ENCODE data around the gene KRTAP4-4.
"Not testable (repeated sequence)": the region's sequence is repeated elsewhere in the genome, so short reads cannot be mapped to it uniquely, and the experiment has no call there.

KRTAP4-4 gene

GRCh38 chr17:41163828-41164227 lies 3.3 kb upstream of the KRTAP4-4 start:
- H3K27me3 Mint-ChIP-seq, result no peaks in the 10 kb centered on the region
- no peaks in the 10 kb centered on the region for H3K4me1 Mint-ChIP-seq
- H3K27ac Mint-ChIP-seq, result no peak overlapping the region
- no peaks in the 10 kb centered on the region for H3K36me3 Mint-ChIP-seq
- H3K9me3 Mint-ChIP-seq, result no peaks in the 10 kb centered on the region
- H3K4me3 Mint-ChIP-seq, result no peak overlapping the region

GRCh38 chr17:41160190-41160589 lies 358 bp downstream of the KRTAP4-4 start:
- not testable (repeated sequence) for H3K36me3 Mint-ChIP-seq, H3K27ac Mint-ChIP-seq, H3K27me3 Mint-ChIP-seq

GRCh38 chr17:41153856-41154255 lies 6.7 kb downstream of the KRTAP4-4 start:
- no peaks in the 10 kb centered on the region for H3K9me3 Mint-ChIP-seq
- H3K27me3 Mint-ChIP-seq, result peaks cover 2% of the 10 kb centered on the region
- H3K4me1 Mint-ChIP-seq, result no peaks in the 10 kb centered on the region
- H3K36me3 Mint-ChIP-seq, result no peaks in the 10 kb centered on the region
- H3K4me3 Mint-ChIP-seq, result no peak overlapping the region
- no peak overlapping the region for H3K27ac Mint-ChIP-seq

More at GRCh38 chr17:41160190-41160589, 358 bp downstream of the KRTAP4-4 start:
- not testable (repeated sequence) for H3K9me3 Mint-ChIP-seq, H3K4me3 Mint-ChIP-seq, H3K4me1 Mint-ChIP-seq

- Mint-ChIP-seq H3K27ac (no peak overlapping the region), H3K9me3 (no peaks in the 10 kb centered on the region), H3K4me1 (no peaks in the 10 kb centered on the region), H3K27me3 (no peaks in the 10 kb centered on the region), H3K36me3 (no peaks in the 10 kb centered on the region), H3K4me3 (no peak overlapping the region)
Measured at GRCh38 chr17:41151525-41151924, 9.0 kb downstream of the KRTAP4-4 start.

GRCh38 chr17:41150026-41150425 lies 10.5 kb downstream of the KRTAP4-4 start:
- Mint-ChIP-seq H3K27ac (no peak overlapping the region), H3K9me3 (no peaks in the 10 kb centered on the region), H3K4me3 (no peak overlapping the region), H3K4me1 (no peaks in the 10 kb centered on the region), H3K27me3 (no peaks in the 10 kb centered on the region), H3K36me3 (peaks cover 1% of the 10 kb centered on the region)

GRCh38 chr17:41149652-41149985 lies 10.9 kb downstream of the KRTAP4-4 start, which contains the start of gene KRTAP4-5:
Gene KRTAP4-5 (minus strand): TSS chr17:41149825. CDS start chr17:41149767, 58 bp downstream.
- Mint-ChIP-seq H3K27me3 (no peaks in the 10 kb centered on the region), H3K4me3 (no peak within 1 kb of the TSS), H3K9me3 (no peaks in the 10 kb centered on the region), H3K4me1 (no peaks in the 10 kb centered on the region), H3K27ac (no peak within 1 kb of the TSS), H3K36me3 (peaks cover 2% of the 10 kb centered on the region)

- not testable (repeated sequence) for H3K9me3 Mint-ChIP-seq
Measured at GRCh38 chr17:41148971-41149651, 11.4 kb downstream of the KRTAP4-4 start.

GRCh38 chr17:41147531-41148204 lies 12.9 kb downstream of the KRTAP4-4 start:
- Mint-ChIP-seq H3K4me3 (no peak overlapping the region), H3K4me1 (no peaks in the 10 kb centered on the region), H3K9me3 (peaks cover 11% of the 10 kb centered on the region), H3K27ac (peak overlapping the region; percentile 5), H3K27me3 (no peaks in the 10 kb centered on the region), H3K36me3 (peaks cover 9% of the 10 kb centered on the region)

More at GRCh38 chr17:41148971-41149651, 11.4 kb downstream of the KRTAP4-4 start:
- not testable (repeated sequence) for H3K36me3 Mint-ChIP-seq, H3K27ac Mint-ChIP-seq, H3K4me1 Mint-ChIP-seq, H3K4me3 Mint-ChIP-seq, H3K27me3 Mint-ChIP-seq

GRCh38 chr17:41145261-41145660 lies 15.3 kb downstream of the KRTAP4-4 start:
- peaks cover 15% of the 10 kb centered on the region for H3K9me3 Mint-ChIP-seq
- no peaks in the 10 kb centered on the region for H3K27me3 Mint-ChIP-seq
- no peak overlapping the region for H3K4me3 Mint-ChIP-seq
- H3K27ac Mint-ChIP-seq, result no peak overlapping the region
- H3K36me3 Mint-ChIP-seq, result peaks cover 10% of the 10 kb centered on the region
- no peaks in the 10 kb centered on the region for H3K4me1 Mint-ChIP-seq

GRCh38 chr17:41144846-41145245 lies 15.7 kb downstream of the KRTAP4-4 start:
- no peak overlapping the region for H3K27ac Mint-ChIP-seq
- H3K9me3 Mint-ChIP-seq, result peaks cover 15% of the 10 kb centered on the region
- H3K27me3 Mint-ChIP-seq, result no peaks in the 10 kb centered on the region
- H3K4me1 Mint-ChIP-seq, result no peaks in the 10 kb centered on the region
- peaks cover 10% of the 10 kb centered on the region for H3K36me3 Mint-ChIP-seq
- no peak overlapping the region for H3K4me3 Mint-ChIP-seq

- Mint-ChIP-seq H3K4me3 (no peak overlapping the region), H3K36me3 (peaks cover 14% of the 10 kb centered on the region), H3K27ac (no peak overlapping the region), H3K4me1 (no peaks in the 10 kb centered on the region), H3K9me3 (peaks cover 20% of the 10 kb centered on the region), H3K27me3 (no peaks in the 10 kb centered on the region)
Measured at GRCh38 chr17:41141361-41141760, 19.2 kb downstream of the KRTAP4-4 start.

- no peak within 1 kb of the TSS for H3K27ac Mint-ChIP-seq
- no peaks in the 10 kb centered on the region for H3K27me3 Mint-ChIP-seq
- no peak within 1 kb of the TSS for H3K4me3 Mint-ChIP-seq
- H3K4me1 Mint-ChIP-seq, result no peaks in the 10 kb centered on the region
- peaks cover 20% of the 10 kb centered on the region for H3K9me3 Mint-ChIP-seq
- H3K36me3 Mint-ChIP-seq, result peaks cover 14% of the 10 kb centered on the region
Measured at GRCh38 chr17:41140360-41141131, 20.0 kb downstream of the KRTAP4-4 start, which contains the start of gene KRTAP4-6. Gene KRTAP4-6 (minus strand): TSS chr17:41140544. CDS start chr17:41140487, 57 bp downstream.

GRCh38 chr17:41139865-41140264 lies 20.7 kb downstream of the KRTAP4-4 start:
- Mint-ChIP-seq H3K36me3 (peaks cover 12% of the 10 kb centered on the region), H3K9me3 (peaks cover 20% of the 10 kb centered on the region)
- H3K4me1 Mint-ChIP-seq, H3K27me3 Mint-ChIP-seq, H3K27ac Mint-ChIP-seq, H3K4me3 Mint-ChIP-seq: not testable (repeated sequence)

GRCh38 chr17:41133880-41134735 lies 26.4 kb downstream of the KRTAP4-4 start:
- Mint-ChIP-seq H3K4me1 (peaks cover 38% of the 10 kb centered on the region), H3K27ac (no peak overlapping the region), H3K27me3 (no peaks in the 10 kb centered on the region), H3K9me3 (peaks cover 2% of the 10 kb centered on the region), H3K4me3 (no peak overlapping the region), H3K36me3 (peaks cover 2% of the 10 kb centered on the region)

- peaks cover 44% of the 10 kb centered on the region for H3K4me1 Mint-ChIP-seq
- no peaks in the 10 kb centered on the region for H3K27me3 Mint-ChIP-seq
- no peaks in the 10 kb centered on the region for H3K36me3 Mint-ChIP-seq
- no peak overlapping the region for H3K4me3 Mint-ChIP-seq
- H3K9me3 Mint-ChIP-seq, result peaks cover 9% of the 10 kb centered on the region
- H3K27ac Mint-ChIP-seq, result no peak overlapping the region
Measured at GRCh38 chr17:41131979-41132378, 28.6 kb downstream of the KRTAP4-4 start.

Data from activated naive CD4-positive, alpha-beta T cell treated with anti-CD3 and anti-CD28 coated beads, Interleukin-2, amount 50 U/mL, for 24 hours (primary cell).